OCI-LY1 (cell line): ENCODE data around the gene TRPM1.

Experiments used
- EZH2 ChIP-seq: fragments of 200-600 bp; sonication (generic), shearing (Covaris generic); IDR thresholded peaks from 2 replicates; pipeline ENCODE4 v1.8.0; 2017; ENCODE audit warnings: borderline replicate concordance, mixed run types, mild to moderate bottlenecking, antibody characterized with exemption, low read length, moderate library complexity, mixed read lengths
- TF ChIP-seq, protein P1 (sequence below): fragments of 200-600 bp; sonication (generic), shearing (Covaris generic); IDR thresholded peaks from 2 replicates; pipeline ENCODE4 v1.5.1; 2017; ENCODE audit warnings: mild to moderate bottlenecking, antibody characterized with exemption, low read length, moderate library complexity, mixed read lengths

DNA sequence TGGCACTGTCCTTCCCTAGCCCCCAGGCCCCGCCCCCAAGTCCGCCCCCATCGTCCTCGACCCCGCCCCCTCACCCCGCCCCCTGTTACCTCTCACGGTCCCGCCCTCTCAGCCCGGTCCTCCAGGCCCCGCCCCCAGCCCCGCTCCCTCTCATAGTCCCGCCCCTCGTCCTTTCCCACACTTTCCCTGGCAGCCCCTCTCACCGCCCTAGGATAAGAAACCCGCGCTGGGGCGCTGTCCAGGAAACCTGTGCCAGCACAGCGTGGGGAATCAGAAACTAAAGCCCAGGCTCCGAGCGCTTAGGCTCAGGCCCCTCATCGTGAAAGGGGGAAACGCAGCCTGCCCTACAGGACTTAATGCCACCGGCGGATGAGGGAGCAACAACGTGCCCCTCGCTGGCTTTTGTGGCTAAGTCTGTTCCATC, 20.9 kb downstream of the TRPM1 start:
- TF ChIP-seq, protein P1, sequence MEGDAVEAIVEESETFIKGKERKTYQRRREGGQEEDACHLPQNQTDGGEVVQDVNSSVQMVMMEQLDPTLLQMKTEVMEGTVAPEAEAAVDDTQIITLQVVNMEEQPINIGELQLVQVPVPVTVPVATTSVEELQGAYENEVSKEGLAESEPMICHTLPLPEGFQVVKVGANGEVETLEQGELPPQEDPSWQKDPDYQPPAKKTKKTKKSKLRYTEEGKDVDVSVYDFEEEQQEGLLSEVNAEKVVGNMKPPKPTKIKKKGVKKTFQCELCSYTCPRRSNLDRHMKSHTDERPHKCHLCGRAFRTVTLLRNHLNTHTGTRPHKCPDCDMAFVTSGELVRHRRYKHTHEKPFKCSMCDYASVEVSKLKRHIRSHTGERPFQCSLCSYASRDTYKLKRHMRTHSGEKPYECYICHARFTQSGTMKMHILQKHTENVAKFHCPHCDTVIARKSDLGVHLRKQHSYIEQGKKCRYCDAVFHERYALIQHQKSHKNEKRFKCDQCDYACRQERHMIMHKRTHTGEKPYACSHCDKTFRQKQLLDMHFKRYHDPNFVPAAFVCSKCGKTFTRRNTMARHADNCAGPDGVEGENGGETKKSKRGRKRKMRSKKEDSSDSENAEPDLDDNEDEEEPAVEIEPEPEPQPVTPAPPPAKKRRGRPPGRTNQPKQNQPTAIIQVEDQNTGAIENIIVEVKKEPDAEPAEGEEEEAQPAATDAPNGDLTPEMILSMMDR, result no peak
- no peak for TF ChIP-seq EZH2
